ENCODE measurements around the gene DNAJC10.
"Not testable (repeated sequence)": the region's sequence is repeated elsewhere in the genome, so short reads cannot be mapped to it uniquely, and the experiment has no call there.

The DNAJC10 gene

DNA sequence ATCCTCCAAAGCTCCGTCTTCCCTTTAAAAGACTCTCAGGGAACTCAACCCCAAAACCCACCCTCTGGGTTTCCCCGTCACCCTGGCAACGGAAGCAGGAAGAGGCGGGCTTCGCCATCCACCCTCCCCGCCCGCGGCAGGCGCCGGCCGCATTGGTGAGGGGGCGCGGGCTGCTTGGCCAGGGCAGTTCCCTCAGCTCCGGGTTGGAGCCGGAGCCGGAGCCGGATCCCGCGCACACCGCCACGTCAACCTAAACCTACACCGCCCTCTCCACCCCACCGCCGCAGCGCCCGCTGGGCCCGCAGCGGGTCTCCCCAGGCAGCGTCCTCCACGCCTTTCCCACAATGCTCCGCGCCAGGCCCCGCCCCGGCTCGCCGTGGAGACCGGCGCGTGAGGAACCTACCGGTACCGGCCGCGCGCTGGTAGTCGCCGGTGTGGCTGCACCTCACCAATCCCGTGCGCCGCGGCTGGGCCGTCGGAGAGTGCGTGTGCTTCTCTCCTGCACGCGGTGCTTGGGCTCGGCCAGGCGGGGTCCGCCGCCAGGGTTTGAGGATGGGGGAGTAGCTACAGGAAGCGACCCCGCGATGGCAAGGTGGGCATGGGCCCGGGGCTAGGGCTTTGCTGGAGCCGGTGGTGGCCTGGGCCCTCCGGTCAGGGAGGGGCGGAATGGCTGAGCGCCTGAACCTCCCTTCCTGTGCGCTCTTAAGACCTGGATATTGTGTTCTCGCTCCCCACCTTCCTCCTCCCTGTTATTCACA is at the start of gene DNAJC10:
TSS of gene DNAJC10 (plus strand) at position 366 of the 758 bp plus-strand sequence. CDS start 1,830 bp downstream, outside the sequence.
- peak; percentile 82 for FAIRE-seq

DNA sequence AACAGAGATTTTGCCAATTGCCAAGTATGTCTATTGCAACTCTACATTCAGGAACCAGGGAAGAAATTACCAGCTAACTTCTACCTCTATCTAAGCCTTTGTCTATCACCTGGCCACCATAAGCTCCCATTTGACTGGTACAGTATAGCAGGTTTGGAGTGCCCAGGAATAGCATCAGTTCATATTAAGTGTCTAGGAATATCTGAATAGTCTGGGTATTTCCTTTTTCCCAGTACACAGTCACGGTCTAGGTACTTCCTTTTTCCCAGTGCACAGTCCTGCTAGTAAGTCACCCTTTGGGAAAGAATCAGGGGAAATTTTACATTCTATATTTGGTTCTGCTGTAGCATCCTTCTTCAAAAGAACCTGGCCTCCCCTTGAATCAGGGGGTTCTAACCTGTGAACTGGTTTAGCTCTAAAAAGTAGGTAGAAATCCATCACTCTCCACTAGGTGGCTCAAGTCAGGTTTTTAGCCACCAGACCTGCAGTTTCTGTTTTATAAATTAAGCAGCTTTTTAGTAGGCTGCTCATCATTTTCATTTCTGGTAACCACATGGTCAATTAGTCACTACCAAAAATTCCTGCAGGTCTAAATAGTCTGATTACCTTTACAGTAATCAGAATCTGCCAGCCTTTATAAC is 49.3 kb upstream of the DNAJC10 start:
- FAIRE-seq (no peak), DNase-seq (ENCODE audit: insufficient read length, low spot score) (no peak)

More for the DNA sequence above, at the start of gene DNAJC10:
- DNase-seq (ENCODE audit: insufficient read length, low spot score) = peak; percentile 83

GRCh38 chr2:182667315-182667695 is 48.8 kb upstream of the DNAJC10 start:
- DNase-seq (ENCODE audit: insufficient read length, low spot score) = no peak
- no peak for FAIRE-seq

DNA sequence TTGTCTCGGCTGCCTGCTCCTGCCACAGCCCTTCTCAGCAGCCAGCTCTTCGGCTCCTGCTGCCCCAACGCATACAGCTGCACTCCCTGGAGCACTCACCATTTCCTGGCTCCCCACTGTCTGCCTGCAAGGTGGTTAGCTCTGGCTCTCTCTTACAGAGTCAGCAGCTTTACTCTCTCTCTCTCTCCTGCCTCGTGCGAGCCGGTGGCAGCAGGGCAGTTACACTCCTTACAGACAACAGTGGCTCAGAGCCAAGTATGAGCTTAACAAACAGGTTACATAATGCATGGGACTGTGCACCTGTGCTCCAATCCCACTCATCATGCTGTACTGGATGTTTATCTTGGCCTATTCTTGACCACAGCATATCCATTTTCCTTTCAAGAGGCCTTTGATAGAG is 47.4 kb upstream of the DNAJC10 start:
- FAIRE-seq (no peak), DNase-seq (ENCODE audit: insufficient read length, low spot score) (no peak)

DNA sequence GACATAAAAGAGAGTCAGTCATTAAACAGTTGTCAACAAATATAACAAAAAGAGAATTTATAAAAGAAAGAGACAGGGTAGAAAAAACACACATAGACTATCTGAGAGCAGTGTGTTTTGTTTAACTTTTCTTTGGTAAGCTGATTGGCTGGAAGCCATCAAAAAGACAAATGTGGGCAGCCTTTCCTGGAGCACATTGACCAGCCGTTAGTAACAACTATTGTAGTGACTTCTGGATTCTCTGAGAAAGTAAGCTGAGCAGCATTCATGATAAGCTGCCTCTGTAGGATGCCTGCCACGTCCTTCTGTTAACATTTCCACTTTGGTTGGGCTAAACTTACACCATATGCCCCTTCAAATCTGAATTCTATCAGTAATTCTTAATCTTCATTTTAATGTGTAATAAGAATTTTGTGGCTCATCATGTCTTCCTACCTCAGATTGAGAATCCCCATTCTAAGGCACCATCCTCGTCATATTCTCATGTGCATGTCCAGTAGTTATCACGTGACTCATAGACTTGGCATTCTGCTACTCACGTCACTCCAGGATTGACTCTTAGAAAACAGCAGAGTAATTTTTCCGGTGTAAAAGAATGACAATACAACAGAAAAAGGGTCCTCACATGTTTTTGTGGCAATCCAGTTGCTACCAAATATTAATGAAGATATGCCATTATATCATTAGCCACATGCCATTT is 43.4 kb upstream of the DNAJC10 start:
- DNase-seq (ENCODE audit: insufficient read length, low spot score) (peak; percentile 47), FAIRE-seq (peak; percentile 42)

DNA sequence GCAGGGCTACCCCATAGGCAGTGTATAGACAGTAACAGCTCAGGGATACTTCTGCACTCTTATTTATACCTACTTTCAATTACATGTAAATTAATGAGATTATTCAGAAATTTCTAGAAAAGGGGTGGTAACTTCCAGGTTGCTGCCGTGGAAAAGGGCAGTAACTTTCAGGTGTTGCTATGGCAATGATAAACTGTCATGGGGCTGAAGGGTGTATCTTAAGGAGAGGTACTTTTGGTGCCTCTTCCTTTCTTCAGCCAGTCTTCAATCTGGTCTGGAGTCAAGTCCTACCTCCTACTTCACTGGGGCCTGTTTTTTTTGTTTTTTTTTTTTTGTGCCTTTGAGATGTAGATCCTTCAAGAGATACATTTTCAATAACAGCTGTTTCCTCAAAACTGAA is 35.2 kb upstream of the DNAJC10 start:
- no peak for DNase-seq (ENCODE audit: insufficient read length, low spot score)
- no peak for FAIRE-seq

DNA sequence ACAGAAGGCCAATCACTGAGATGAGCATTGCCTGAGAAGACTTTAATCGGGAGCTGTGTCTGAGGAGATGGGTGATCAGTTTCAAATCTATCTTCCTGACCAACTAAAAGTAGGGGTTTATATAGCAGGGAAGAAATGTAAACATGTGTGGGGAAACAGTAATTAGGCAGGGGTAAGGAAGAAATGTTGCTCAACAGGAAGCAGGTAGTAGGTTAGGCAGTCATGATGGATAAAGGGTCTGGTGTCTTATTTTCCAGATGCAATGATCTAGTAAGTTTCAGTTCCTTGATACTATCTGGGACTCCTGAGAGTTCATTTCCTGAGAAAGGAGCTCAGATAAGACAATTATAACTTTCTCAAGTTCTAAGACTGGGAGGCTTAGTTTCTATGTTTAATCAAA is 33.8 kb upstream of the DNAJC10 start:
- DNase-seq (ENCODE audit: insufficient read length, low spot score) (no peak), FAIRE-seq (peak; percentile 26)

DNA sequence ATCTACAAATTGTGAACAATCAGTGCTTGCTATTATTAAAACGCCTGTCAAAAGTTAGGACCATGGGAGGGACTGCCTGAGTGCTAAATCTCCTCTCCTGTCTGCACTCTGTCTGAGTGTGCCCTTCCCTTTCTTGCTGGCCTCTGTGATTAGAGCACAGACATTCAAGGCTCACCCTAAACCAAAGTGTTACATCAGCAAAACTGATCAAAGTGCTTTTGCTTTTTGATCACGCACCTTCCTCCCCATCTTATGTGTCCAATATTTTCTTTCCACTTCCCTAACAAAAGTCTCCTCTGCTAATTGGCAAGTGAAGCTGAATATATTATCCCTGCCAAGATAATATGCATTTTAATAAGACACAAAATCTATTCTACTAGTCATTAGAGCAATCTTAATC is 30.5 kb upstream of the DNAJC10 start:
- no peak for FAIRE-seq
- DNase-seq (ENCODE audit: insufficient read length, low spot score) = no peak

DNA sequence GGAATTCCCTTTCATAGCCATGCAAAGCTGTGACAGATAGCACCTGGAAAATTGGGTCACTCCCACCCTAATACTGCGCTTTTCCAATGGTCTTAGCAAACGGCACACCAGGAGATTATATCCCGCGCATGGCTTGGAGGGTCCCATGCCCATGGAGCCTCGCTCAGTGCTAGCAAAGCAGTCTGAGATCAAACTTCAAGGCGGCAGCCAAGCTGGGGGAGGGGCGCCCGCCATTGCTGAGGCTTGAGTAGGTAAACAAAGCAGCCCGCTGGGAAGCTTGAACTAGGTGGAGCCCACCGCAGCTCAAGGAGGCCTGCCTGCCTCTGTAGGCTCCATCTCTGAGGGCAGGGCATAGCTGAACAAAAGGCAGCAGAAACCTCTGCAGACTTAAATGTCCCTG is 29.3 kb upstream of the DNAJC10 start:
- not testable (repeated sequence) for FAIRE-seq

DNA sequence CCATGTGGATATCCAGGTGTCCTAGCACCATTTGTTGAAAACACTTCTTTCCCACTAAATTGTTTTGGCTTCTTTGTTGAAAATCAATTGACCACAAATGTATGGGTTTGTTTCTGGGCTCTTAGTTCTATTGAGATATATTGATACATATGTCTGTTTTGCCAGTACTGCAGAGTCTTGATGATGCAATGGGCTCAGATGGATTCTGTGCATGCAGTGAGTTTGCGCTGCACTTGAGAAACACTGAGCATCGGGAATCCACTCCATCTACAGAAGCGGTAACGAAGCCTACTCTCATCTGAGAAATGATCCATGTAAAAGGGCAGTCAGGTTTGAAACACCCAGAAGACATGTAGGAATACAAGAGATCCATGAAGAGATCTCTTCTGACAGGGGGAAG is 21.9 kb upstream of the DNAJC10 start:
- DNase-seq (ENCODE audit: insufficient read length, low spot score) (no peak), FAIRE-seq (no peak)

More for the DNA sequence above, 29.3 kb upstream of the DNAJC10 start:
- DNase-seq (ENCODE audit: insufficient read length, low spot score) = not testable (repeated sequence)

- DNase-seq (ENCODE audit: insufficient read length, low spot score) (no peak), FAIRE-seq (no peak)
These were observed 20.3 kb upstream of the DNAJC10 start for GRCh38 chr2:182695776-182696175.

- FAIRE-seq (no peak), DNase-seq (ENCODE audit: insufficient read length, low spot score) (no peak)
These were observed 17.4 kb upstream of the DNAJC10 start for GRCh38 chr2:182698671-182699070.

GRCh38 chr2:182705761-182706160 is 10.3 kb upstream of the DNAJC10 start:
- DNase-seq (ENCODE audit: insufficient read length, low spot score) (no peak), FAIRE-seq (no peak)

DNA sequence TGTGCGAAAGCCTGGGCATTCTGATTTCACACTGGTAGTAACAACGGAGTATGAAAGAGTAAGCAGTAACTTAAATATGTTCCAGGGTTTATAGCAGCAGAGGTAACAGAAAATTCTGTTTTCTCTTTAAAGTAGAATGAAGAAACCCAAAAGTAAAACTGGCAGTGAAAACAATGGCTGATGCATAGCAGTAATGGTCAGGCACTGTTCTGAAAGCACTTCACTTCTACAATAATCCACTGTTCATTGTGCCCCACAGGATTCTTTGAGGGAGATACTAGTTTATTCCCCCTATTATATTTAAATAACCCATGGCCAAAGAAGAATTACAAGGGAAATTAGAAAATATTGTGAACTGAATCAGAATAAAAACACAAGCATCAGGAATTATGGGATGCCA is 9.3 kb upstream of the DNAJC10 start:
- FAIRE-seq = no peak
- DNase-seq (ENCODE audit: insufficient read length, low spot score) = no peak

DNA sequence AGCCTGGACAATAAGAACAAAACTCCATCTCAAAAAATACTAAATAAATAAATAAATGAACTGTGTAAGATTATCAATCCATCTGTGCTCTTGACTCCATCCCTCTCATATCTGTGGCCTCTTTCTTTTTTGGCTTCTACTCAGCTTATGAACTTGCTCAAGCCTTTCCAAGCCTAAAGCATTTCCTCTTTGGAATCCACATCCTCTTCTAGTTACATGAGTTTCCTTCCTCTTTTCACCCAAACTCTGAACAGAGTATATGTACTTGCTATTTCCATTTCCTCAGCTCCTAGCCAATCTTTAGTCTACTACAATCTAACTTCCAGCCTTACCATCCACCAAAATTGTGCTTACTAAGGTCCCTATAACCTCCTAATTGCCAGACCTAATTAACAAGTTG is 2.5 kb upstream of the DNAJC10 start:
- no peak for FAIRE-seq
- no peak for DNase-seq (ENCODE audit: insufficient read length, low spot score)

- FAIRE-seq (no peak), DNase-seq (ENCODE audit: insufficient read length, low spot score) (peak; percentile 17)
These were observed 751 bp upstream of the DNAJC10 start for GRCh38 chr2:182715121-182715891.

DNA sequence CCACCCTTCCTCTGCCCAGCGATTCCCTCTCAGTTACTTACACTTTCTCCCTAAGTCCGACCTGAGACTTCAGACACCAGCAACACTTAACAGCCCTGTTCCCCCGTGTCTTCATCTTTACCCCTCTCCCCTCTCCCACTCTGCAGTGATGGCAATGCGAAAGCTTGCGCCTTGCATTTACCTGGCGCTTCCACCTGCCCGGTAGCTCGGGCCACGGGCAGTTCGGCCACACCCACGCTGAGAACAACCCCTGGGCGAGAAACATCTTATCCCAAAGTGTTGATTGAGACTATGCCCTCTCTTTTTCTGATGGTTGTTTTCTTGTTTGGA is 558 bp downstream of the DNAJC10 start:
- FAIRE-seq (peak; percentile 36), DNase-seq (ENCODE audit: insufficient read length, low spot score) (no peak)

GRCh38 chr2:182717416-182717815 is 1.4 kb downstream of the DNAJC10 start:
- no peak for FAIRE-seq

DNA sequence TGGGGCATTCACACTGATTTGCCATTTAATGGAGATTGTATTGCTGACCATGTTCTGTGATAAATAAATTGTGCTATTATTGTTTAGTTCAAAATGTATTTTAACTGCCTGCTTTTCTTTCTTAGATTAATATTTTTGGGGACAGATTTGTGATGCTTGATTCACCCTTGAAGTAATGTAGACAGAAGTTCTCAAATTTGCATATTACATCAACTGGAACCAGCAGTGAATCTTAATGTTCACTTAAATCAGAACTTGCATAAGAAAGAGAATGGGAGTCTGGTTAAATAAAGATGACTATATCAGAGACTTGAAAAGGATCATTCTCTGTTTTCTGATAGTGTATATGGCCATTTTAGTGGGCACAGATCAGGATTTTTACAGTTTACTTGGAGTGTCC is 1.8 kb downstream of the DNAJC10 start:
- no peak for FAIRE-seq
- no peak for DNase-seq (ENCODE audit: insufficient read length, low spot score)

More at GRCh38 chr2:182717416-182717815, 1.4 kb downstream of the DNAJC10 start:
- DNase-seq (ENCODE audit: insufficient read length, low spot score) = no peak

DNA sequence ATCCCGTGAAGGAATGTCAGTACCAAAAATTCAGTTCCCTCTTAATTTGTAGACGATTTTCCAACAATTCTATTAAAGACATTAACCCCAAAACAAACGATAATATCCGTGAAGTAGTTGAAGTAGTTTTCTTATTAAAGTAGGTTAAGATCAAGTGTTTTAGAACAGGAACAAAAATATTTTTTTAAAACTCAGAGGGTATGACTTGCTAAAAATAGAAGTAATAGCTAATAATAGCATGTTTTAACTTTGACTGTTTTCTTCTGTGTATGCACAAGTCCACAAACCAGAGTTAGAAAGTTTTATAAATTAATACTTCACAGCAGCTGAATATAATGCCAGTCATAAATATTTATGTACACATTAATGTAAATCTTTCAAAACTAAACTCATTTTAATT is 2.4 kb downstream of the DNAJC10 start:
- DNase-seq (ENCODE audit: insufficient read length, low spot score) (no peak), FAIRE-seq (no peak)

DNA sequence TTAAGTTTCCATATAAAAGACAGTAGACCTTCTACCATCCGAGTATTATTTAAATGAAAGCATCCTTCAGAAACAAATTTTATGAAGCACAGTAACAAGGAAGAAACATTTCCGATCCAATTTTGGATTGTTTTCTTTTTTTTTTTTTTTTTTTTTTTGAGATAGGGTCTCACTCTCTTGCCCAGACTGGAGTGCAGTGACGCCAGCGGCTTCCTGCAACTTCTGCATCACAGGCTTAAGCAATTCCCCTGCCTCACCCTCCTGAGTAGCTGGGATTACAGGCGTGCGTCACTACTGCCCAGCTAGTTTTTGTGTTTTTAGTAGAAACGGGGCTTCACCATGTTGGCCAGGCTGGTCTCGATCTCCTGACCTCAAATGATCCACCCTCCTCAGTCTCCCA is 3.1 kb downstream of the DNAJC10 start:
- FAIRE-seq; DNase-seq (ENCODE audit: insufficient read length, low spot score): not testable (repeated sequence)
